Measurements from ENCODE around the gene CREB3L2. TPM values are rescaled to one million over a fixed set of nuclear protein-coding genes. Genes with fewer than 3 reads are reported as not detected.

CREB3L2 gene
- total and polyA plus RNA-seq, 8 donors = 5.8 to 258 (median 23.6) TPM

- Histone ChIP-seq H3K4me1 (peaks cover 60 to 83% (median 68%) of the 10 kb centered on the region in 4 donors), H3K9me3 (no peaks in the 10 kb centered on the region), H3K27ac (peak overlapping the region in 4 of 5 donors; percentile 16 to 84 (median 78)), H3K4me3 (peak overlapping the region in 1 of 4 donors; percentile 22), H3K27me3 (no peaks in the 10 kb centered on the region), H3K36me3 (no peaks in the 10 kb centered on the region)
- no peak for DNase-seq
- 53 to 60% (median 55%) methylated on average over 8 of the region's 8 CpGs for WGBS, 5 donors
- TF ChIP-seq POLR2AphosphoS5 (IDR thresholded peaks at IDR 0.05) = no peak
- TF ChIP-seq POLR2A (IDR thresholded peaks at IDR 0.05) = no peak
- no peak for TF ChIP-seq CTCF (IDR thresholded peaks at IDR 0.05)
- no peak for TF ChIP-seq EP300 (IDR thresholded peaks at IDR 0.05)
- intact Hi-C loops (cut with DNase I; ENCODE audit: low total_unique reads) = no loop called here
These were observed 66.7 kb downstream of the CREB3L2 start for GRCh38 chr7:137934941-137935883.

- DNase-seq = no peak
- no peaks in the 10 kb centered on the region for H3K27me3 ChIP-seq
- H3K4me1 ChIP-seq = peaks cover 61 to 81% (median 69%) of the 10 kb centered on the region in 4 donors
- intact Hi-C loops (cut with DNase I; ENCODE audit: low total_unique reads) = no loop called here
- H3K36me3 ChIP-seq = no peaks in the 10 kb centered on the region
- H3K4me3 ChIP-seq = peak overlapping the region in 1 of 4 donors; percentile 22
- TF ChIP-seq EP300 (IDR thresholded peaks at IDR 0.05) (no peak), POLR2A (IDR thresholded peaks at IDR 0.05) (no peak), CTCF (IDR thresholded peaks at IDR 0.05) (no peak), POLR2AphosphoS5 (IDR thresholded peaks at IDR 0.05) (no peak)
- 74 to 90% (median 77%) methylated on average over 4 of the region's 4 CpGs for WGBS, 5 donors
- no peaks in the 10 kb centered on the region for H3K9me3 ChIP-seq
- peak overlapping the region in 4 of 5 donors; percentile 76 to 84 (median 80) for H3K27ac ChIP-seq
These were observed 67.6 kb downstream of the CREB3L2 start for GRCh38 chr7:137934176-137934826.

GRCh38 chr7:137933270-137934017 is 68.4 kb downstream of the CREB3L2 start:
- Histone ChIP-seq H3K36me3 (no peaks in the 10 kb centered on the region), H3K4me3 (no peak overlapping the region), H3K4me1 (peaks cover 61 to 84% (median 70%) of the 10 kb centered on the region in 4 donors), H3K27ac (peak overlapping the region; percentile 64 to 84 (median 79)), H3K27me3 (no peaks in the 10 kb centered on the region), H3K9me3 (no peaks in the 10 kb centered on the region)
- TF ChIP-seq CTCF (IDR thresholded peaks at IDR 0.05) (no peak), POLR2A (IDR thresholded peaks at IDR 0.05) (no peak), POLR2AphosphoS5 (IDR thresholded peaks at IDR 0.05) (no peak), EP300 (IDR thresholded peaks at IDR 0.05) (no peak)
- peak in 1 of 2 donors; percentile 40 for DNase-seq
- intact Hi-C loops (cut with DNase I; ENCODE audit: low total_unique reads) = no loop called here
- 50 to 64% (median 62%) methylated on average over 11 of the region's 11 CpGs for whole genome bisulfite sequencing, 5 donors

GRCh38 chr7:137932881-137933269 is 69.0 kb downstream of the CREB3L2 start:
- no peaks in the 10 kb centered on the region for H3K27me3 ChIP-seq
- no peak overlapping the region for H3K4me3 ChIP-seq
- intact Hi-C loops (cut with DNase I; ENCODE audit: low total_unique reads) = no loop called here
- TF ChIP-seq POLR2AphosphoS5 (IDR thresholded peaks at IDR 0.05) = peak; percentile 25 to 75 (median 29)
- TF ChIP-seq CTCF (IDR thresholded peaks at IDR 0.05) = no peak
- 20 to 29% (median 24%) methylated on average over 5 of the region's 5 CpGs for WGBS, 5 donors
- no peaks in the 10 kb centered on the region for H3K9me3 ChIP-seq
- H3K27ac ChIP-seq = peak overlapping the region; percentile 64 to 84 (median 79)
- peaks cover 0 to 5% (median 4%) of the 10 kb centered on the region in 4 donors for H3K36me3 ChIP-seq
- DNase-seq = peak in 1 of 2 donors; percentile 38
- H3K4me1 ChIP-seq = peaks cover 61 to 84% (median 68%) of the 10 kb centered on the region in 4 donors
